Measurements from ENCODE around the gene NR0B1. TPM values are rescaled to one million over a fixed set of nuclear protein-coding genes. Genes with fewer than 3 reads are reported as not detected.

NR0B1 gene
- total RNA-seq, 2 donors from 2014 or later: 9.6 to 15.2 TPM

DNA sequence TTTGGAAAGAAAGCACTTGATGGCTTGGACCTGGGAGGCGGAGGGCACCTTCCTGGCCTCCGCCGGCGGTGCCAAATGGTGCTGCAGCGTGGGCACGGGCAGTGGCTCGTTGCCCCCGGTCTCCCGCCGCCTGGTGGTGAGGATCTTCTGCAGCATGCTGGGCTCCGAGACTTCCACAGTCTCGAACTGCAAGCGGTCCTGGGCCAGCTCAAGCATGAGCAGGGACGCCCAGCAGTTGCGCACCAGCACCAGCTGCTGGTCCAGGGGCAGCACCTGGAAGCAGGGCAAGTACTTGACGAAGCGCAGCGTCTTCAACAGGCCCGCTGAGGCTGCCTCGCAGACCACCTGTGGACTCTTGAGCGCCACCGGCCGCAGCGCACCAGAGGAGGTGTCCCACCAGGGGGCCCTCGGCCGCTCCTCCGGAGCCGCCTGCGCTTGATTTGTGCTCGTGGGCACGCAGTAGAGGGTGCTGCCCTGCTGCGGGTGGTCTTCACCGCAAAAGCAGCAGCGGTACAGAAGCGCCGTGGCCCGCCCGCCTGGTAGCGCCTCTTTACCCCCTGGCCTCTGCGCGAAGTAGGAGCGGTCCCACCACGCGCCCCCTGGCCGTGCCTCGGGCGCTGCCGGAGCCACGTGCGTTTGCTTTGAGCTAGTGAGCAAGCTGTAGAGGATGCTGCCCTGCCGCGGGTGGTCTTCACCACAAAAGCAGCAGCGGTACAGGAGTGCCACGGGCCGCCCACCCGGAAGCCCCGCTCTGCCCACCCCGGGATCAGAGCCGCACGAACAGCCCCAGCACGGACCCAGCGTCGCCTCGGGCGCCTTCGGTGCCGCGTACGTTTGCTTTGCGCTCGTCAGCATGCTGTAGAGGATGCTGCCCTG, 689 bp downstream of the NR0B1 start:
- peaks cover 46% of the 10 kb centered on the region for H3K27me3 Mint-ChIP-seq (ENCODE audit: insufficient read depth)
- WGBS, 2 experiments (ENCODE audit: insufficient coverage in 1 of 2, insufficient read length in 1 of 2): 7% methylated on average over 71 of the region's 71 CpGs; no CpG with 5 or more reads in 1 of the 2 experiments
- H3K36me3 Mint-ChIP-seq (ENCODE audit: low read depth): peaks cover 11% of the 10 kb centered on the region
- H3K9ac ChIP-seq (ENCODE audit: extremely low read depth, low read length, poor library complexity, severe bottlenecking): peak overlapping the region; percentile 30
- no peaks in the 10 kb centered on the region for H3K9me3 ChIP-seq (ENCODE audit: control insufficient read depth, low read length)
- peak; percentile 82 for DNase-seq
- no peak overlapping the region for H3K27ac ChIP-seq (ENCODE audit: low read depth, low read length)
- no peaks in the 10 kb centered on the region for H3K9me3 Mint-ChIP-seq
- peaks cover 10% of the 10 kb centered on the region for H3K4me1 Mint-ChIP-seq
- H3K27me3 ChIP-seq (ENCODE audit: control insufficient read depth, insufficient read depth, low read length, poor library complexity, severe bottlenecking): peaks cover 17% of the 10 kb centered on the region
- H3K4me1 ChIP-seq (ENCODE audit: control insufficient read depth, insufficient read depth, low read length): no peaks in the 10 kb centered on the region
- no peak overlapping the region for H3K27ac Mint-ChIP-seq
- peak overlapping the region; percentile 87 for H3K4me3 ChIP-seq (ENCODE audit: low read length)
- H3K4me3 Mint-ChIP-seq: peak overlapping the region; percentile 69
- peaks cover 9% of the 10 kb centered on the region for H3K36me3 ChIP-seq (ENCODE audit: control insufficient read depth, insufficient read depth, low read length)
- TF ChIP-seq, protein P1, sequence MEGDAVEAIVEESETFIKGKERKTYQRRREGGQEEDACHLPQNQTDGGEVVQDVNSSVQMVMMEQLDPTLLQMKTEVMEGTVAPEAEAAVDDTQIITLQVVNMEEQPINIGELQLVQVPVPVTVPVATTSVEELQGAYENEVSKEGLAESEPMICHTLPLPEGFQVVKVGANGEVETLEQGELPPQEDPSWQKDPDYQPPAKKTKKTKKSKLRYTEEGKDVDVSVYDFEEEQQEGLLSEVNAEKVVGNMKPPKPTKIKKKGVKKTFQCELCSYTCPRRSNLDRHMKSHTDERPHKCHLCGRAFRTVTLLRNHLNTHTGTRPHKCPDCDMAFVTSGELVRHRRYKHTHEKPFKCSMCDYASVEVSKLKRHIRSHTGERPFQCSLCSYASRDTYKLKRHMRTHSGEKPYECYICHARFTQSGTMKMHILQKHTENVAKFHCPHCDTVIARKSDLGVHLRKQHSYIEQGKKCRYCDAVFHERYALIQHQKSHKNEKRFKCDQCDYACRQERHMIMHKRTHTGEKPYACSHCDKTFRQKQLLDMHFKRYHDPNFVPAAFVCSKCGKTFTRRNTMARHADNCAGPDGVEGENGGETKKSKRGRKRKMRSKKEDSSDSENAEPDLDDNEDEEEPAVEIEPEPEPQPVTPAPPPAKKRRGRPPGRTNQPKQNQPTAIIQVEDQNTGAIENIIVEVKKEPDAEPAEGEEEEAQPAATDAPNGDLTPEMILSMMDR (conservative IDR thresholded peaks at IDR 0.05): peak; percentile 81

DNA sequence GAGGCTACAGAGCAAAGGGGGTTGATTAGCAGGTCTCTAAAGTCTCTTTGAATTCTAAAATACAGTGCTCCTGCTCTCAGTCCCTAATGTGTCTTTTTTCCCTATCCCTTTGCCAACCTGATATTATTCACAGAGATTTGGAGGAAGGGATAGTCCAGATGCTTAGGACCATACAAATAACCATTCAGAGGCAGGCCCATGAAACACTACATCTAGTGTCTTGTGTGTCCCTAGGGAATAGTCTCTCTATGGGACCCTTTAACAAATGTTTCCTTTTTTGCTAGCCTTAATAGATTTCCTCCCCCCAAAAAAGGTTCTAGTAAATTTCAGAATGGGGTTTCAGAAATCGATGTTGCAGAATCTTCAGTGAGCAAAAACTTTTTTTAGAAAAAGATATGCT, 1.7 kb downstream of the NR0B1 start:
- Mint-ChIP-seq H3K27ac (no peak overlapping the region), H3K36me3 (ENCODE audit: low read depth) (peaks cover 11% of the 10 kb centered on the region), H3K9me3 (no peaks in the 10 kb centered on the region), H3K4me3 (peak overlapping the region; percentile 69), H3K4me1 (peaks cover 20% of the 10 kb centered on the region), H3K27me3 (ENCODE audit: insufficient read depth) (peaks cover 46% of the 10 kb centered on the region)
- Histone ChIP-seq H3K36me3 (ENCODE audit: control insufficient read depth, insufficient read depth, low read length) (peaks cover 9% of the 10 kb centered on the region), H3K9me3 (ENCODE audit: control insufficient read depth, low read length) (no peaks in the 10 kb centered on the region), H3K9ac (ENCODE audit: extremely low read depth, low read length, poor library complexity, severe bottlenecking) (peak overlapping the region; percentile 34), H3K27ac (ENCODE audit: low read depth, low read length) (no peak overlapping the region), H3K4me1 (ENCODE audit: control insufficient read depth, insufficient read depth, low read length) (no peaks in the 10 kb centered on the region), H3K27me3 (ENCODE audit: control insufficient read depth, insufficient read depth, low read length, poor library complexity, severe bottlenecking) (peaks cover 17% of the 10 kb centered on the region), H3K4me3 (ENCODE audit: low read length) (peak overlapping the region; percentile 87)
- WGBS, 2 experiments (ENCODE audit: insufficient coverage in 1 of 2, insufficient read length in 1 of 2): 100% methylated on average over 1 of the region's 1 CpG; no CpG with 5 or more reads in 1 of the 2 experiments
- TF ChIP-seq, protein P1 (conservative IDR thresholded peaks at IDR 0.05): no peak
- no peak for DNase-seq

DNA sequence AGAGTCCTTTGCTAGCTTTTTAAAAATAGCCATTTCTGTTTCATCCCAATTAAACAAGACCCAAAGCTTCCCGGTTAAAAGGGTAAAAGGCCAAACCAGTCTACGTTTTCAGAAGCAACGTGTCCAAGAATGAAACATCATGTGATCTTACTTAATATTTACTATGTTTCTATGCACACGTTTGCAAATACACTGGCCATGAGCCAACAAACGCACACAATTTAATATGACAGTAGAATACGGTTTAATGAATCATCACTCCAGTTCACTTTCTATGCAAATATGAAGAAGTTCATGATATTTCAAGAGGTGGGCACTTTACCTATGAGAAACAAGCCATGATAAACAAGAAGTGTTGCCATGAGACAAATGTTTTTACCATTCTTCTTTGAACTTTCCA, 4.3 kb downstream of the NR0B1 start:
- Histone ChIP-seq H3K4me1 (ENCODE audit: control insufficient read depth, insufficient read depth, low read length) (no peaks in the 10 kb centered on the region), H3K9me3 (ENCODE audit: control insufficient read depth, low read length) (no peaks in the 10 kb centered on the region), H3K9ac (ENCODE audit: extremely low read depth, low read length, poor library complexity, severe bottlenecking) (no peak overlapping the region), H3K36me3 (ENCODE audit: control insufficient read depth, insufficient read depth, low read length) (peaks cover 9% of the 10 kb centered on the region), H3K27ac (ENCODE audit: low read depth, low read length) (no peak overlapping the region), H3K4me3 (ENCODE audit: low read length) (peak overlapping the region; percentile 87), H3K27me3 (ENCODE audit: control insufficient read depth, insufficient read depth, low read length, poor library complexity, severe bottlenecking) (peaks cover 7% of the 10 kb centered on the region)
- DNase-seq: no peak
- H3K27ac Mint-ChIP-seq: no peak overlapping the region
- H3K4me1 Mint-ChIP-seq: peaks cover 34% of the 10 kb centered on the region
- TF ChIP-seq, protein P1 (conservative IDR thresholded peaks at IDR 0.05): no peak
- peaks cover 11% of the 10 kb centered on the region for H3K36me3 Mint-ChIP-seq (ENCODE audit: low read depth)
- H3K4me3 Mint-ChIP-seq: peak overlapping the region; percentile 69
- no peaks in the 10 kb centered on the region for H3K9me3 Mint-ChIP-seq
- peaks cover 34% of the 10 kb centered on the region for H3K27me3 Mint-ChIP-seq (ENCODE audit: insufficient read depth)
- WGBS, 2 experiments (ENCODE audit: insufficient coverage in 1 of 2, insufficient read length in 1 of 2): 93% methylated on average over 6 of the region's 6 CpGs; no CpG with 5 or more reads in 1 of the 2 experiments

Data from endodermal cell (in vitro differentiated cells).